Stimulated activated effector memory CD8-positive, alpha-beta T cell treated with anti-CD3 and anti-CD28 coated beads, Interleukin-12 subunit alpha, Interleukin-12 subunit beta, amount 100 ng/mL, for 72 hours (primary cell): ENCODE measurements around the gene SF3B4.
"Not testable (repeated sequence)": the region's sequence is repeated elsewhere in the genome, so short reads cannot be mapped to it uniquely, and the experiment has no call there.

ENCODE experiments used
- ATAC-seq: fragments of 150-1000 bp; cut with Tn5 transposase; 2 replicates; pipeline ENCODE4 v1.10.0; 2021
- DNase-seq, 2 donors: peaks; one replicate each; pipeline ENCODE4 v3.0.0; 2021 to 2022; ENCODE audit warnings: low spot score in 2 of 2
- H3K27ac Mint-ChIP-seq: one replicate; pipeline ENCODE4 v1.8.0; 2022; ENCODE audit warnings: mild to moderate bottlenecking, mixed read lengths
- H3K36me3 Mint-ChIP-seq: one replicate; pipeline ENCODE4 v1.8.0; 2022; ENCODE audit warnings: mild to moderate bottlenecking, mixed read lengths
- H3K4me1 Mint-ChIP-seq: one replicate; pipeline ENCODE4 v1.8.0; 2022; ENCODE audit warnings: mixed read lengths
- H3K4me3 Mint-ChIP-seq: one replicate; pipeline ENCODE4 v1.8.0; 2022; ENCODE audit warnings: mild to moderate bottlenecking, mixed read lengths
- H3K9me3 Mint-ChIP-seq: one replicate; pipeline ENCODE4 v1.8.0; 2022; ENCODE audit warnings: mixed read lengths

SF3B4 gene

GRCh38 chr1:149938668-149939003 lies 11.0 kb upstream of the SF3B4 start:
- Mint-ChIP-seq H3K4me3 (peak overlapping the region; percentile 5), H3K27ac (peak overlapping the region; percentile 68), H3K4me1 (peaks cover 32% of the 10 kb centered on the region), H3K36me3 (peaks cover 21% of the 10 kb centered on the region)
- not testable (repeated sequence) for DNase-seq, ATAC-seq, H3K9me3 Mint-ChIP-seq

- Mint-ChIP-seq H3K36me3 (peaks cover 16% of the 10 kb centered on the region), H3K4me3 (no peak overlapping the region), H3K9me3 (no peaks in the 10 kb centered on the region), H3K27ac (no peak overlapping the region), H3K4me1 (peaks cover 24% of the 10 kb centered on the region)
- DNase-seq = no peak
- ATAC-seq = peak; percentile 6
Measured at GRCh38 chr1:149937759-149938158, 10.2 kb upstream of the SF3B4 start.

GRCh38 chr1:149936992-149937705 lies 9.5 kb upstream of the SF3B4 start:
- no peak overlapping the region for H3K4me3 Mint-ChIP-seq
- H3K36me3 Mint-ChIP-seq = peaks cover 16% of the 10 kb centered on the region
- H3K27ac Mint-ChIP-seq = no peak overlapping the region
- DNase-seq (no peak), ATAC-seq (no peak)
- peaks cover 24% of the 10 kb centered on the region for H3K4me1 Mint-ChIP-seq
- no peaks in the 10 kb centered on the region for H3K9me3 Mint-ChIP-seq

- Mint-ChIP-seq H3K4me3 (no peak within 1 kb of the TSS), H3K27ac (peak within 1 kb of the TSS; percentile 63), H3K9me3 (no peaks in the 10 kb centered on the region), H3K4me1 (peaks cover 32% of the 10 kb centered on the region), H3K36me3 (peaks cover 8% of the 10 kb centered on the region)
- DNase-seq = no peak
- no peak for ATAC-seq
Measured at GRCh38 chr1:149936170-149936991, 8.8 kb upstream of the SF3B4 start, which contains the start of gene MTMR11. TSS of gene MTMR11 (minus strand) at chr1:149936879. CDS start at chr1:149936647, 232 bp downstream.

- Mint-ChIP-seq H3K27ac (peak overlapping the region; percentile 32), H3K36me3 (peaks cover 6% of the 10 kb centered on the region), H3K4me1 (peaks cover 39% of the 10 kb centered on the region), H3K9me3 (no peaks in the 10 kb centered on the region), H3K4me3 (no peak overlapping the region)
- ATAC-seq = no peak
- no peak for DNase-seq
Measured at GRCh38 chr1:149934356-149934755, 6.8 kb upstream of the SF3B4 start.

GRCh38 chr1:149933208-149933607 lies 5.6 kb upstream of the SF3B4 start:
- H3K27ac Mint-ChIP-seq = no peak overlapping the region
- H3K4me1 Mint-ChIP-seq = peaks cover 41% of the 10 kb centered on the region
- ATAC-seq (no peak), DNase-seq (no peak)
- peaks cover 6% of the 10 kb centered on the region for H3K36me3 Mint-ChIP-seq
- no peak overlapping the region for H3K4me3 Mint-ChIP-seq
- no peaks in the 10 kb centered on the region for H3K9me3 Mint-ChIP-seq

- Mint-ChIP-seq H3K4me1 (peaks cover 36% of the 10 kb centered on the region), H3K36me3 (peaks cover 11% of the 10 kb centered on the region), H3K4me3 (no peak overlapping the region), H3K27ac (peak overlapping the region; percentile 33), H3K9me3 (no peaks in the 10 kb centered on the region)
- DNase-seq (no peak), ATAC-seq (no peak)
Measured at GRCh38 chr1:149932474-149932873, 4.9 kb upstream of the SF3B4 start.

GRCh38 chr1:149931212-149931790 lies 3.7 kb upstream of the SF3B4 start:
- no peak for ATAC-seq
- DNase-seq = no peak
- H3K4me3 Mint-ChIP-seq = peak overlapping the region; percentile 23
- peaks cover 22% of the 10 kb centered on the region for H3K36me3 Mint-ChIP-seq
- H3K9me3 Mint-ChIP-seq = no peaks in the 10 kb centered on the region
- H3K27ac Mint-ChIP-seq = peak overlapping the region; percentile 73
- peaks cover 39% of the 10 kb centered on the region for H3K4me1 Mint-ChIP-seq

- Mint-ChIP-seq H3K9me3 (no peaks in the 10 kb centered on the region), H3K4me3 (peak overlapping the region; percentile 91), H3K4me1 (peaks cover 54% of the 10 kb centered on the region), H3K27ac (peak overlapping the region; percentile 73), H3K36me3 (peaks cover 31% of the 10 kb centered on the region)
- ATAC-seq (no peak), DNase-seq (no peak)
Measured at GRCh38 chr1:149929856-149930255, 2.3 kb upstream of the SF3B4 start.

- no peak for ATAC-seq
- no peaks in the 10 kb centered on the region for H3K9me3 Mint-ChIP-seq
- H3K4me1 Mint-ChIP-seq = peaks cover 60% of the 10 kb centered on the region
- H3K36me3 Mint-ChIP-seq = peaks cover 46% of the 10 kb centered on the region
- H3K4me3 Mint-ChIP-seq = peak overlapping the region; percentile 91
- peak overlapping the region; percentile 92 for H3K27ac Mint-ChIP-seq
- DNase-seq = no peak
Measured at GRCh38 chr1:149928401-149928724, 760 bp upstream of the SF3B4 start.

- no peak for DNase-seq
- Mint-ChIP-seq H3K4me1 (peaks cover 59% of the 10 kb centered on the region), H3K4me3 (peak overlapping the region; percentile 91), H3K9me3 (no peaks in the 10 kb centered on the region), H3K36me3 (peaks cover 59% of the 10 kb centered on the region), H3K27ac (peak overlapping the region; percentile 92)
- ATAC-seq = no peak
Measured at GRCh38 chr1:149927056-149927562, 494 bp downstream of the SF3B4 start.

- DNase-seq (no peak), ATAC-seq (no peak)
- Mint-ChIP-seq H3K4me1 (peaks cover 51% of the 10 kb centered on the region), H3K9me3 (no peaks in the 10 kb centered on the region), H3K4me3 (peak overlapping the region; percentile 91), H3K27ac (no peak overlapping the region), H3K36me3 (peaks cover 66% of the 10 kb centered on the region)
Measured at GRCh38 chr1:149926296-149926695, 1.3 kb downstream of the SF3B4 start.

- ATAC-seq = no peak
- Mint-ChIP-seq H3K27ac (peak overlapping the region; percentile 52), H3K4me1 (peaks cover 46% of the 10 kb centered on the region), H3K36me3 (peaks cover 66% of the 10 kb centered on the region), H3K9me3 (no peaks in the 10 kb centered on the region), H3K4me3 (peak overlapping the region; percentile 91)
- DNase-seq = no peak
Measured at GRCh38 chr1:149925751-149926150, 1.9 kb downstream of the SF3B4 start.

- H3K27ac Mint-ChIP-seq = peak overlapping the region; percentile 52
- H3K4me3 Mint-ChIP-seq = peak overlapping the region; percentile 91
- H3K9me3 Mint-ChIP-seq = no peaks in the 10 kb centered on the region
- DNase-seq (no peak), ATAC-seq (no peak)
- H3K36me3 Mint-ChIP-seq = peaks cover 66% of the 10 kb centered on the region
- H3K4me1 Mint-ChIP-seq = peaks cover 42% of the 10 kb centered on the region
Measured at GRCh38 chr1:149925345-149925744, 2.3 kb downstream of the SF3B4 start.

GRCh38 chr1:149923626-149924025 lies 4.0 kb downstream of the SF3B4 start:
- H3K4me1 Mint-ChIP-seq = peaks cover 35% of the 10 kb centered on the region
- DNase-seq (no peak), ATAC-seq (no peak)
- no peak overlapping the region for H3K4me3 Mint-ChIP-seq
- H3K27ac Mint-ChIP-seq = no peak overlapping the region
- H3K36me3 Mint-ChIP-seq = peaks cover 66% of the 10 kb centered on the region
- no peaks in the 10 kb centered on the region for H3K9me3 Mint-ChIP-seq
